Fibroblast of pulmonary artery (primary cell): Measurements from ENCODE around the gene RGL1.
A peak's percentile ranks its signal among the peaks of the same experiment; 100 is the strongest.

Experiments used
- DNase-seq: peaks from one replicate; pipeline ENCODE4 v3.0.0-alpha.2; 2010; ENCODE audit warnings: low read depth
- H3K4me3 ChIP-seq: replicated peaks from 2 replicates; pipeline ENCODE4 v1.5.1; 2011; ENCODE audit warnings: low read depth, mild to moderate bottlenecking, control low read depth, low read length, moderate library complexity
- CTCF ChIP-seq: IDR thresholded peaks from 2 replicates; pipeline ENCODE4 v1.5.1; 2011; ENCODE audit warnings: mild to moderate bottlenecking, control low read depth, low read length, inconsistent platforms; ENCODE audit errors: missing control alignments

RGL1 gene

GRCh38 chr1:183937611-183938010 lies 132.7 kb downstream of the RGL1 start:
- DNase-seq: no peak
- TF ChIP-seq CTCF: no peak
- H3K4me3 ChIP-seq: no peak overlapping the region

- H3K4me3 ChIP-seq: no peak overlapping the region
- DNase-seq: no peak
- no peak for TF ChIP-seq CTCF
Measured at GRCh38 chr1:183941001-183941400, 136.1 kb downstream of the RGL1 start.

- H3K4me3 ChIP-seq: no peak overlapping the region
- no peak for TF ChIP-seq CTCF
- DNase-seq: peak; percentile 88
Measured at GRCh38 chr1:183942933-183943693, 138.2 kb downstream of the RGL1 start.

GRCh38 chr1:183945428-183946319 lies 140.8 kb downstream of the RGL1 start:
- DNase-seq: no peak
- TF ChIP-seq CTCF: no peak
- H3K4me3 ChIP-seq: no peak overlapping the region

- no peak overlapping the region for H3K4me3 ChIP-seq
- no peak for TF ChIP-seq CTCF
- no peak for DNase-seq
Measured at GRCh38 chr1:183946320-183946613, 141.3 kb downstream of the RGL1 start.

GRCh38 chr1:183947988-183948387 lies 143.1 kb downstream of the RGL1 start:
- DNase-seq: no peak
- TF ChIP-seq CTCF: no peak

More at GRCh38 chr1:183947988-183948387, 143.1 kb downstream of the RGL1 start:
- H3K4me3 ChIP-seq: no peak overlapping the region
